OCI-M2 (cell line): ENCODE results near the gene SYT11.
"Not testable (repeated sequence)": the region's sequence is repeated elsewhere in the genome, so short reads cannot be mapped to it uniquely, and the experiment has no call there.

Source experiments
- DNase-seq: peaks from one replicate; lab custom pipeline; 2025; ENCODE audit not compliant: unreplicated experiment; lab: John Stamatoyannopoulos, UW

The SYT11 gene

DNA sequence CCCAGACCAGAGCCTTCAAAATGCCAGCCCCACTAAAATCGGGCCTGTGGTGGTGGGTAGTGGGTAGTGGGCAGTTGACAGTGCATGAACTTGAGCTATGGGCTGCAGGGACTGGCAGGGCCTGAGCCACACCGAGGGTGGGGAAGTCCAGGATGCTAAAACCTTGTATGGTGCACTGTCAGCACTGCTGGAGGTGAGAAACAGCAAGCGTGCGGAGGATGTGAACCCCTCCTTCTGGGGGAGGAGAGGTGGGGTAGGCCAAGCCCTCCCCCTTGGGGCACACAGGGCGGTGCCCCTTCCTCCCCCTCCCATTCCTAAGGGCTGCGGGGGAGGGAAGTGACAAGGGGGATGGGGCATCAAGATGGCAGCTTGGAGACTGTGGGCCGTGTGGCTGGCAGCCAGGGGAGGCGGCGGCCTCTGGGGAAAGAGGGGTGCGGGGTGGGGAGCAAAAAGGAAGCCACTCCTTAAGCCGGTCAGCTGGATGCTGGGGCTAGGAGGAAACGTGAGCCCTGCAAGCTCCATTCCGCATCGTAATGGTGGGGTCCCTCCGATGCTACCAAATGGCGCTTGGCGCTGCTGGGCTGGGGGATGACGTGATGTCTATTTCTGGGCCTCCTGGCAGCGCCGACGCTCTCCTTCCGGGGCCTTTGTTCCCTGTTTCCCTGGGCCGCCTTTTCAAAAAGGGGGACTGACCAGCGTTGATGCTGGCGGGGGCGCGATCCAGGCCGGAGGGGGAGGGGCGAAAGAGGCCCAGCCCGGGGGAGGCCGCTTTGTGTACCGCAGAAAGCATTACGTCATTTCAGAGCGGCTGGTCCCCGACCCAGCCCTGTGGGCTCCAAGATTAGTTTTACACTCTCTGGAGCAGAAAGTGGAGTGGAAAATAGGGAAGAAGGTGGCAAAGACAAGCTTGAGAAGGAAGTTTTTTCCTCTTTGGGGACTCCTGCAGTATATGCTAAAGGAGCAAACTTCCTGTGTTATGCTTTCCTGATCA, 809 bp downstream of the SYT11 start:
- DNase-seq: no peak

DNA sequence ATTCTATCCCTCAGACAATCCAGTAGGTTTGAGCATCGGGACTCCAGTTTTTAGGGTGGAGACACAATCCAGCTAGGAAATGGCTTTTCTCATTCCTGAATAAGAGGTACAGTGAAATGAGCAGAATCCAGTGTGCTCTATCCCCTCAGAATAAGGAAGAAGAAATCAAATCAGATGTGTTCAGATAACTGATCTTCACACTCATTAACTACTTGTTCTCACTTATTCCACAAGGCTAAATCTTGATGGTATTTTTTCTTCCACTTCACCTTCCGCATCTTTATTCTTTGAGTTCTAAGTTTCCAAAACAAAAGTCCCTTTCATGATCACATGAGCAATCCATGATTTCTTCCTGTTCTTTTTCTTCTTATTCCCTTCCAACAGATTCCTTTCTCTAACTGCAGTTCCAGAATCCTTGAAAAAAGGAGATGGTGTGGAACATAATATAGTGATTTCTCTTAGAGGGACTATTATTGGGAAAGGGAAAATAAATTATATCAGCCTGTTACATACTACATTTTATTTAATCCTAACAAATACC, 1.7 kb downstream of the SYT11 start:
- no peak for DNase-seq

DNA sequence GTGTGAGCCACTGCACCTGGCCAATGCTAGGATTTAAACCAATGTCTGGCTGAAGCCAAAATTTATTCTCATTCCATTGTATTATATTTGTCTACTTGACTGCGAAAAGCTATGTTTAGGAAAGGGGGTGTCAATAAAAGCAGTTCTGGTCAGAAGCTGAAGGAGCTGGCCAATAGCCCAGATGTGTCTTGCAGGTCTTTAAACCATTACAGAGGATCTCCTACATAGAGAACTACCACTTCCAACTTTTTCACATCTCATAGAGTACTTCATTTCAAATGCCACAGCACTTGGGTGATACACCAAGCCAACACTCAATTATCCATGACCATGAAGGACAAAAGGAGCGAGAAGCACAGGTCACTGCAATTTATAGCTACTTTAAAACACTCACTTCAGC, 2.5 kb downstream of the SYT11 start:
- no peak for DNase-seq

DNA sequence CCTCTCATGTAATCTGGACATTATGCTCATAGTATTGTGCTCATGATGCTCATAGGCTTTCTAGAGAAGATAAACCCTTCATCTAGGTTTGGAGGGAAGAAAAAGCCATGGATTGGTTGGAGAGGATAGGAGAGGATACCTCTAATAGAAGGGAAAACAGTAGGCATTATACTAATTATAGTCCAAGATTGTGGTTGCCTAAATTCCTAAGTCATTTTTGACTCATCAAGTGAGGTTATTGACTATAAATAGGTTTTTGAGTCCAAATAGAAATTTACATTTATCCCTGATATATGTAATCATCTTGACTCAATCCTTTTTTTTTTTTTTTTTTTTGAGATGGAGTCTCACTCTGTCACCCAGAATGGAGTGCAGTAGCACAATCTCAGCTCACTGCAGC, 5.0 kb downstream of the SYT11 start:
- no peak for DNase-seq

DNA sequence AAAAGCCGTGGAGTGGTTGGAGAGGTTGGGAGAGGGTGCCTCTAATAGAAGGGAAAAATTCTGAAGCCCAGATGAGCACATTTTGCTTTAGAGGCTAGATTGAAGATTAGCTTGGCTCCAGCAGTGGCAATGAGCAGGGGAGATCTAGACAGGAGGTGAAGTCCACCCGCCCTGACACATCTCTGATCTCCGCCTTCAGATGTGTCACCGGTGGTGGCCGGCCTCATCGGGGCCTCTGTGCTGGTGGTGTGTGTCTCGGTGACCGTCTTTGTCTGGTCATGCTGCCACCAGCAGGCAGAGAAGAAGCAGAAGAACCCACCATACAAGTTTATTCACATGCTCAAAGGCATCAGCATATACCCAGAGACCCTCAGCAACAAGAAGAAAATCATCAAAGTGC, 8.4 kb downstream of the SYT11 start:
- DNase-seq: no peak

DNA sequence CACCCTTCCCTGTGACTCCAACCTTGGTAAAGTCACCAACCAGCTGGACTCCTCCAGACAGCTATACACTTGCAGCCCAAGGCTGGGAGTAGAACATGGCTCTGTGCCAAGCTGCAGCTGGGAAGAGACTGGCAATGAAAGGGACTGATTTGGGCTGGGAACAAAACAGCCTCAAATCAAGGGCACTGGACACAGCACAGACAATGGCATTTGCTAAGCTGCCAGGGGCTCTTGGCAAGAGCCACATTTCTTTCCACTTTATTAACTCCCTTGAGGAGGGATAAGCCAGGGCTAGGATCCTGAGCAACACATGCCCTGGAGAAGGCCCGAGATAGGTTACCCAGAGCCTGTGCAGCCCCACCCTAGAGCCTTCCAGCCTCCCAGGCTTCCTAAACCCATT, 12.0 kb downstream of the SYT11 start:
- no peak for DNase-seq

DNA sequence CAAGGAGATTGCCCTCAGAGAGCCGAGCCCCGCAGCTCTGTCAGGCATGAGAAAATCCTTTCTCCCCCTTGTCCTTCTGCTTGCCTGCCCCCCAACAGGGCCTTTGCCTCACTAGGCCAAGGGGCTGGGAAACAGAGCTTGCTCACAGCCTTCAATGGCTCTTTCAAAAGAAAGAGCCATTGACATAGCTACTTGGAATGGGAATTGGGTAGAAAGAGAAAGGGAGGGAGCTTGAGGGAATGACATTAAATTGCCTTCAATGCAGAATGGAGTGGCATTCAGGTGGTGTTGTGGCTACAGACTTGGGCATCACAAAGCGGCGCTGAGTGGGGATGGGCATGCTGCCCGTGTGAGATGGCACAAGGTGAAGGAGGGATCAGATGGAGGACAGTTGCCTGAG, 13.2 kb downstream of the SYT11 start:
- no peak for DNase-seq

DNA sequence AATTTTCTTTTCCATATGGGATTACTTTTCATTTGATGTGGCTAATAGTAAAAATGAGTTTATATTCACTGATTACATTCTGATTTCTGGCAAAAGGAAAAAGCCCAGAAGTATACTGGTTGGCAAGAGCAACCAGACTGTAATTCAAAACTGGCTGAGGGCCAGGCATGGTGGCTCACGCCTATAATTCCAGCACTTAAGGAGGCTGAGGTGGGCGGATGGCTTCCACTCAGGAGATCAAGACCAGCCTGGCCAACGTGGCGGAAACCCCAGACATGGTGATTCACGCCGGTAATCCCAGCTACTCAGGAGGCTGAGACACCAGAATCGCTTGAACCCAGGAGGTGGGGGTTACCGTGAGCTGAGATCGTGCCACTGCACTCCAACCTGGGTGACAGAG, 14.5 kb downstream of the SYT11 start:
- DNase-seq: no peak

DNA sequence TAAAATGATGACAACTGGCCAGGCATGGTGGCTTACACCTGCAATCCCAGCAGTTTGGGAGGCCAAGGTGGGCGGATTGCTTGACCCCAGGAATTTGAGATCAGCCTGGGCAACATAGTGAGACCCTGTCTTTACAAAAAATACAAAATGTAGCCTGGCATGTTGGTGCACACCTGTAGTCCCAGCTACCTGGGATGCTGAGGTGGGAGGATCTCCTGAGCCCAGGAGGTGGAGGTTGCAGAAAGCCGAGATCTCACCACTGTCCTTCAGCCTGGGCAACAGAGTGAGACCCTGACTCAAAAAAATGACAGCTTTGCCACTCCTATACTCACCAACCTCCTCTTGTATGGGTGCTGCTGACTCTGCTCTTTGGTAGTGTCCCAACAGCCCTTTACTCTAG, 18.6 kb downstream of the SYT11 start:
- DNase-seq: no peak

DNA sequence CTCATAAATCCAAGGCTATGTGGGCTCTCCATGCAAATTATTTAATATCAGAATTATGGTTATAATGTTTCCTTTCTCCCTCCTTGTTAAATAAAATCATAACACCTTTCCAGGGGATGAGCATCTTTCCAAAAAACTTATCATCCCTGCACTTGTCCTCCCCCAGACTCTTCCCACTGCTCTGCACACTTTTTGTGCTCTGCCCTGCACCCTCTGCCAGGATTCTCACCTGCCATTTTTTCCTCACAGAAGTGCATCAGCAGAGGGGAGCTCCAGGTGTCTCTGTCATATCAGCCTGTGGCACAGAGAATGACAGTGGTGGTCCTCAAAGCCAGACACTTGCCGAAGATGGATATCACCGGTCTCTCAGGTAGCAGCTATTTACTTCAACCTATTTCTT, 20.9 kb downstream of the SYT11 start:
- DNase-seq: no peak

DNA sequence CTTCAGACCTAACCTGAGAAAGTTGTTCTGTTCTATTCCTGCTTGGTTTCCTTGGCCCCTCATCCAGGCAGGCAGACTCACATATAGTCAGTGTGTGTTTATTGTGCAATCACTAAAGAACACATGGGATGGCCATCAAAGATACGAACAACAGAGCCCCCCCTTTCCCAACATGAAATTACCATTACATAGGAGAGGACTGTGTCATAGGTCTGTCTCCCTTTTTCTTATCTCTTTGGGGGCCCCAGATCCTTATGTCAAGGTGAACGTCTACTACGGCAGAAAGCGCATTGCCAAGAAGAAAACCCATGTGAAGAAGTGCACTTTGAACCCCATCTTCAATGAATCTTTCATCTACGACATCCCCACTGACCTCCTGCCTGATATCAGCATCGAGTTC, 21.6 kb downstream of the SYT11 start:
- DNase-seq: no peak

DNA sequence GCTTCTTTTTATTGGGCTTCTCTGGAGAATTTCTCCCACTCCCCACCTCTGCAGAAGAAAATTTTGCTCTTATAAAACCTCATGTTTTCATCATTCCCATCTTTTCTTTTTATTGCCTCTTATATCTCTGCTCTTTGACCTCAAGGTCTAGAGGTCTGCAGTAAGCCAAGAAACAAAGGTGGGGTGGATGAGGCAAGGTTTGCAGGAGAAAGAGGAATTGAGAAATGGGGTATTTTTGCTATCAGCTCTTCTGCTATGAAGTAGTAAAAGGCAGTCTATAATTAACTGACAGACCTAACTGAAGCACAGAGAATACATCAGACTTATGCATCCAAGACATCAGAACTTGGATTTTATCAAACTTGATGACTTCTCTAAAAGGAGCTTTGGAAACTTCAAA, 22.9 kb downstream of the SYT11 start:
- no peak for DNase-seq

DNA sequence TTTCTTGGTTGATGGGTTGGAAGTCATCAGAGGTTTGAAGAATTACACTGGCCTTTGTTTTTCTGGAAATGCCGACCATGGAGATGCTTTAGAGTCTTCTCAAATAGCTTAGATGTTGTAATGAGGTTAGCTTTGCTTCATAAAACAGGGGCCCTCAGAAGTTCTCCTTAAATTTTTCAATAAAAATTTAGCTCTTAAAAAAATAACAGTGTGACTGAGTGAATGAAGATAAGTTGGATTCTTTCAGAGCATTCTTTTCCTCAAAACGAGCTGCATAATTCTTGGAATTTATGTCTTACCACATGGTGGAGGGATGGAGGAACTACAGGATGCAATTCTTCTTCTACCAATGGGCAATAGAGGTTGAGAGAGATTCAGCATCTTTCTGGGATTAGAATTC, 23.4 kb downstream of the SYT11 start:
- no peak for DNase-seq

DNA sequence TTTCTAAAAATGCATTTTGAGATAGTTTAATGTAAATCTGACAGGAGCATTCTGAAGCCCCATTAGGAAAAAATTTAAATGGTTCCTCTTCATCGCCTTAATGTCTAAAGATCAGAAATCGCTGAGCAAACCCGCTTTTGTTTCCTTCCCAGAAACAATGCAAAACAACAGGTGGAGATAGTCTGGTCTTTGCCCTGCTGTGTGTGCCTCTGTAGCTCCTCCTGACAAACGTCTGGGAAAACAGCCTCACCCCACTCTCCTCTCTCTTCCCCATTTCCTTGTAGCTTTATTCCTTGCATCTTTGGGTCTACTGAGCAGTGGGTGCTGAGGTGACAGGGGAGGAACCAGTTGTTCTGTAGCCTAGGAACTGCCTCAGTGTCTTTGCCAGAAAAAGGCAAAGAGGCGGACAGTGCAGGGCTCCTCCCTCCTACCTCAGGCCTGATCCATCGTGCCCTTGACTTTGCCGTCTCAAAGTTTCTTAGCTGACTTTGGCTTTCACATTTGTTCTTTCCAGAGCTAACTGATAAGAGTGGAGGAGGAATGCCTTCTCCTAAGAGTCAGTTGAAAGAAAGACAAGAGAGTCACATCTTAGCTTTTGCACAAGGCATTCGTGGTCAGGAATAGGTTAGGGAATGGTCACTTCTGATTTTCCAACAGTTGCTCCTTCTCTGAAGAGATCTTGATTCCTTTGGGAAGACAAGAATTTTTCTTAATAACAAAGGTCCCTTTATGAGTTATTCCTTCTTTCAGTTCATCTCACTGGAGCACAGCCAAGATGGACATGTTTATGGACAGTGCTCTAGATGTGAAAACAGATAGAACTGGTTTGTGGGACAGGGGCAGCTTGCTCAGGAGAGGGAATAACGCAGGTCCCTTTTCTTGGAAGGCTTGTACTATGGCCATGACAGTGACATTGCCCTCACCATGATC, 24.9 kb downstream of the SYT11 start:
- no peak for DNase-seq

DNA sequence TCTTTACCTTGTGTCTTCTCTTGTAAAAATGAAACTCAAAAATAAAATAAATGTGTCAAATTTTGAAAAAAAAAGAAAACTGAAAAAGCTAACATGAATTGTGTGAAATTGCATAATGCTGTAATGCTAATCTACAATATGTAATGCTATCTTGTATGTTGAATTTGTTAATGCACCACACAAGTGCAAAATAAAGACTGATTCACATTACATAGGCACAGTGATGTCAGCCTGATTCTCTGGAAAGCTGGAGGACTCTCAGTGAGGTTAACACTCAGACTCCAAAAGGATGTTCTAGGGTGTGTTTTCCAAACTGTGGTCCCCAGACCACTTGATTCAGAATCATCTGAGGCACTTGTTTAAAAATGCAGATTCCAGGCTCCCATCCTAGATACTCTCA, 25.6 kb downstream of the SYT11 start:
- DNase-seq: no peak

DNA sequence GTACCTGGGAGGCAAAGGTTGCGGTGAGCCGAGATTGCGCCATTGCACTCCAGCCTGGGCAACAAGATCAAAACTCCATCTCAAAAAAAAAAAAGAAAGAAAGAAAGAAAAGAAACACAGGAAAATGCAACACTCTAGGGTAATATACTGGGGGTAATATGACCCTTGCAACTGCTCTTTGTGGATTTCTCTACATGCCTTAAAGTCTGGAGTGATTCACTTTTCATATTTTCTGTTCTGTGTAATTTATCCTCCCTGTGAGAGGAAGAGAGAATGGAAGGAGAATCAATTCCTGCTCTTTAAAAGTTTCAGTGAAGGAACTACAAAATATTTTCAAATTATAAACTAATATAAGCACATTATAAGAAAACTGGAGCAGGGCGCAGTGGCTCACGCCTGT, 29.1 kb downstream of the SYT11 start:
- no peak for DNase-seq

DNA sequence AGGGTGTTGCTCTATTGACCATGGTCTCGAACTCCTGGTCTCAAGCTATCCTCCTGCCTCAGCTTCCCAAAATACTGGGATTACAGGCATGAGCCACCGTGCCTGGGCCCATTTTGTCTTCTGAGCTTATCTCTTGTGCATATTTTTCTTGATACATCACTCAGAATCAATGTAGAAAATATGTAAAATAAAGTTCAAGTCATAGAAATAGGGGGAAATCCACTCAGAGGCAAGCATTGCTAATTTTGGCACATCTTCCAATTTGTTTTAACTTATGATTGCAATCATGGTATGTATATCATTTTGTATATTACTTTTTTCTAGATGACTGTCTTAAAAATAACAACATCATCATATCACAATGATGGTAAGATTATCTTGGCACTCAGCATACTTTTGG, 30.2 kb downstream of the SYT11 start:
- DNase-seq: no peak

DNA sequence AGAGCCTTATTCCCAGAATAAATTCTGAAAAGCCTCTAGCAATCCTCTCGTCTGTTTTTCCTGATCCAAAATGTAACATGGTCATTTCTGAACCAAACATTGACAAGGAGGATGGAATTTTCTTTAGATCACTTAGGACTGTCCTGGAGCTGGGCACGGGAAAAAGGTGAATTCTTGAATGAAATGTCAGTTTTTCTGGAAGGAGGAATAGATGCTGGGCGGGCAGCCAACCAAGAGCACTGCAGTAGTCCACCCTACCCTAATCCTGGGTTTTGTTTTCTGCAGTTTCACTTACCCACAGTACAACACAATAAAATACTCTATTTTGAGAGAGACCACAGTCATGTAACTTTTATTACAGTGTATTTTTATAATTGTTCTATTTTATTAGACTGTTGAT, 30.9 kb downstream of the SYT11 start:
- DNase-seq: no peak

DNA sequence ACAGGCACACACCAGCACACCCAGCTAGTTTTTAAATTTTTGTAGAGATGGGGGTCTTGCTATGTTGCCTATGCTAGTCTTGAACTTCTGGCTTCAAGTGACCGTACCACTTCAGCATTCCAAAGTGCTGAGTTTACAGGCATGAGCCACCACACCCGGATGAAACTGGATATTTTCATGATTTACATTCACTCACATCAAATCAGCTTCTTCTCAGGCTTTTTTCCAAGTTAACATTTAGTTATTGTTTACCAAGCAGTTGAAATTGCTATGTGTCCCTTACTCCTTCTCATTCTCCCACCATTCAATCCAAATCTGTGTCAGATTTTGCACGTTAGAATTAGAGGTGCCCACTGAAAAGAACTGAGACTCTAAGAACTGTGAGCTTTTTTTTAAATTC, 33.4 kb downstream of the SYT11 start:
- DNase-seq: no peak

DNA sequence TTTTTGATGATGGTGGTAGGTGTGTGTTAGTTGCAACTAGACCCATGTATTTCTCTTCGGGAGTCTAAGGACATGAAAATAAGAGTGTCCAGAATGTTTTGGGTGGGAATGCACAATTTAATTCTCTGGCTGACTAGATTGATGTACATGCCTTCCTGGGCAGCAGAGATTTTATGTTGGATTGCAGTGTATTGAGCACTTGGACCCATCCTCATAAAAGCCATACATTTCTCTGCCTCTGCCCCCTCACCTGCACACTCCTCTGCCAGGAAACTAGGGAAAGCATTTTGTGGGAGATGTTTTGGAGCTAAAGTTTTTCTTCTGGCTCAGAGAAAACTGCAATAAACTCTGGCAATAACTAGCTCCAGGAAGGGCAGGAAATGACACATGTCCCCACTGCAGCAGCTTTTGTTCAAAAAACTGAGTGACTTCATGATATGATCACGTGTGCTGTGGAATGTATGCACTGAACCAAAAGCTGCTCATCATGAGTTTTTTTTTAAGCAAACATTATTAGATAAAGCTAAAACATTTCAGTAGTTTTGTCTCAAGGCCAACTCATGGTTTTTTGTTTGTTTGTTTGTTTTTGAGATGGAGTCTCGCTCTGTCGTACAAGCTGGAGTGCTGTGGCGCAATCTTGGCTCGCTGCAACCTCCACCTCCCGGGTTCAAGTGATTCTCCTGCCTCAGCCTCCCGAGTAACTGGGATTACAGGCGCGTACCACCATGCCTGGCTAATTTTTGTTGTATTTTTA, 34.2 kb downstream of the SYT11 start:
- no peak for DNase-seq

DNA sequence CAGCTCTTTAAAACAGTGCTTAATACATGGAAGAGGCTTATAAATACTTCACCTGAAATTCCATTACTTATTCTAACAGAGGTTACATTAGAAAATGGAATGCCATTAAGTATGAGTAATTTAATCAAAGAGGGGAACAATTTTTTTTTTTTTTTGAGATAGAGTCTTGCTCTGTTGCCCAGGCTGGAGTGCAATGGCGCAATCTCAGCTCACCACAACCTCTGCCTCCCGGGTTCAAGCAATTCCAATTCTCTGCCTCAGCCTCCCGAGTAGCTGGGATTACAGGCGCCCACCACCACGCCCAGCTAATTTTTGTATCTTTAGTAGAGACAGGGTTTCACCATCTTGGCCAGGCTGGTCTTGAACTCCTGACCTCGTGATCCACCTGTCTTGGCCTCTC, 36.2 kb downstream of the SYT11 start:
- not testable (repeated sequence) for DNase-seq
